SK-N-SH treated with all-trans-retinoic acid at 6 μM for 48 hours (cell line): Measurements from ENCODE around the gene NEAT1.
"Not testable (repeated sequence)": the region's sequence is repeated elsewhere in the genome, so short reads cannot be mapped to it uniquely, and the experiment has no call there.

ENCODE experiments used
- ATAC-seq: fragments of 200-7000 bp; cut with Tn5 transposase; 3 replicates; pipeline ENCODE4 v1.9.1; 2020; ENCODE audit warnings: mild to moderate bottlenecking, moderate library complexity
- ARNTL ChIP-seq: fragments of 450-650 bp; formaldehyde crosslinking; IDR thresholded peaks from 2 replicates; pipeline ENCODE4 v1.5.0; 2020; ENCODE audit warnings: low read depth, mild to moderate bottlenecking, moderate library complexity, borderline replicate concordance
- BACH2 ChIP-seq: fragments of 250-450 bp; sonication (Bioruptor Pico); IDR thresholded peaks from 2 replicates; pipeline ENCODE4 v1.9.0; 2021; ENCODE audit warnings: mild to moderate bottlenecking, borderline replicate concordance
- CSDC2 ChIP-seq: fragments of 250-450 bp; sonication (Bioruptor Pico); IDR thresholded peaks from 2 replicates; pipeline ENCODE4 v1.5.0; 2020; ENCODE audit warnings: mild to moderate bottlenecking, moderate library complexity
- CSRNP3 ChIP-seq: fragments of 250-450 bp; sonication (Bioruptor Pico); IDR thresholded peaks from 2 replicates; pipeline ENCODE4 v1.5.1; 2021; ENCODE audit warnings: mild to moderate bottlenecking, moderate library complexity
- ESRRG ChIP-seq: fragments of 250-450 bp; sonication (Bioruptor Pico); IDR thresholded peaks from 2 replicates; pipeline ENCODE4 v1.6.1; 2021; ENCODE audit warnings: mild to moderate bottlenecking
- GLIS3 ChIP-seq: fragments of 250-450 bp; sonication (Bioruptor Pico); IDR thresholded peaks from 2 replicates; pipeline ENCODE4 v1.5.0; 2020; ENCODE audit warnings: mild to moderate bottlenecking, moderate library complexity
- ISL1 ChIP-seq: fragments of 250-450 bp; sonication (Bioruptor Pico); IDR thresholded peaks from 2 replicates; pipeline ENCODE4 v2.1.2; 2022; ENCODE audit warnings: mild to moderate bottlenecking, moderate library complexity
- OSR1 ChIP-seq: fragments of 250-450 bp; sonication (Bioruptor Pico); IDR thresholded peaks from 2 replicates; pipeline ENCODE4 v1.8.0; 2022; ENCODE audit warnings: moderate library complexity, mild to moderate bottlenecking, inconsistent platforms
- POU6F1 ChIP-seq: fragments of 250-450 bp; sonication (Bioruptor Pico); IDR thresholded peaks from 2 replicates; pipeline ENCODE4 v1.8.0; 2021; ENCODE audit warnings: low read depth, mild to moderate bottlenecking, moderate library complexity, borderline replicate concordance
- PPARA ChIP-seq: fragments of 250-450 bp; sonication (Bioruptor Pico); IDR thresholded peaks from 2 replicates; pipeline ENCODE4 v1.5.0; 2020; ENCODE audit warnings: mild to moderate bottlenecking, borderline replicate concordance
- RARB ChIP-seq: fragments of 250-450 bp; sonication (Bioruptor Pico); IDR thresholded peaks from 2 replicates; pipeline ENCODE4 v1.8.0; 2021; ENCODE audit warnings: mild to moderate bottlenecking, moderate library complexity
- TCF4 ChIP-seq: fragments of 250-450 bp; sonication (Bioruptor Pico); IDR thresholded peaks from 2 replicates; pipeline ENCODE4 v1.8.0; 2021; ENCODE audit warnings: mild to moderate bottlenecking, moderate library complexity, borderline replicate concordance
- TOX ChIP-seq: fragments of 250-450 bp; sonication (Bioruptor Pico); IDR thresholded peaks from 2 replicates; pipeline ENCODE4 v1.8.0; 2021; ENCODE audit warnings: mild to moderate bottlenecking, moderate library complexity, borderline replicate concordance
- ZC3H10 ChIP-seq: fragments of 250-450 bp; sonication (Bioruptor Pico); IDR thresholded peaks from 2 replicates; pipeline ENCODE4 v1.5.1; 2021; ENCODE audit warnings: mild to moderate bottlenecking, moderate library complexity
- ZFP3 ChIP-seq: fragments of 250-450 bp; sonication (Bioruptor Pico); IDR thresholded peaks from 2 replicates; pipeline ENCODE4 v1.5.0; 2020; ENCODE audit warnings: mild to moderate bottlenecking, moderate library complexity
- ZFP30 ChIP-seq: fragments of 450-650 bp; formaldehyde crosslinking; IDR thresholded peaks from 2 replicates; pipeline ENCODE4 v1.5.0; 2022; ENCODE audit warnings: mild to moderate bottlenecking, moderate library complexity
- ZNF70 ChIP-seq: fragments of 450-650 bp; formaldehyde crosslinking; IDR thresholded peaks from 2 replicates; pipeline ENCODE4 v1.5.0; 2020; ENCODE audit warnings: mild to moderate bottlenecking, moderate library complexity
- ZNF8 ChIP-seq: fragments of 450-650 bp; formaldehyde crosslinking; IDR thresholded peaks from 2 replicates; pipeline ENCODE4 v1.5.0; 2020; ENCODE audit warnings: mild to moderate bottlenecking, moderate library complexity
- TF ChIP-seq, protein P1 (sequence below): fragments of 250-450 bp; sonication (Bioruptor Pico); IDR thresholded peaks from 2 replicates; pipeline ENCODE4 v1.5.0; 2020; ENCODE audit warnings: mild to moderate bottlenecking, moderate library complexity
- TF ChIP-seq, protein P2 (sequence below): fragments of 250-450 bp; sonication (Bioruptor Pico); IDR thresholded peaks from 2 replicates; pipeline ENCODE4 v1.8.0; 2020; ENCODE audit warnings: mild to moderate bottlenecking, moderate library complexity, borderline replicate concordance

The NEAT1 gene

GRCh38 chr11:65472588-65473277 is 50.1 kb downstream of the NEAT1 start:
- TF ChIP-seq ZFP3: 0 out of 2 replicates have a peak, but pooled peaks have one; percentile 17
- ATAC-seq: not testable (repeated sequence)

GRCh38 chr11:65473278-65473860 is 50.8 kb downstream of the NEAT1 start:
- TF ChIP-seq CSDC2 (CRISPR knock-in tag) (no peak), ZC3H10 (CRISPR knock-in tag) (0 out of 2 replicates have a peak, but pooled peaks have one; percentile 26)
- ATAC-seq: no peak

- ATAC-seq: no peak
These were observed 52.3 kb downstream of the NEAT1 start for GRCh38 chr11:65474864-65475263.

DNA sequence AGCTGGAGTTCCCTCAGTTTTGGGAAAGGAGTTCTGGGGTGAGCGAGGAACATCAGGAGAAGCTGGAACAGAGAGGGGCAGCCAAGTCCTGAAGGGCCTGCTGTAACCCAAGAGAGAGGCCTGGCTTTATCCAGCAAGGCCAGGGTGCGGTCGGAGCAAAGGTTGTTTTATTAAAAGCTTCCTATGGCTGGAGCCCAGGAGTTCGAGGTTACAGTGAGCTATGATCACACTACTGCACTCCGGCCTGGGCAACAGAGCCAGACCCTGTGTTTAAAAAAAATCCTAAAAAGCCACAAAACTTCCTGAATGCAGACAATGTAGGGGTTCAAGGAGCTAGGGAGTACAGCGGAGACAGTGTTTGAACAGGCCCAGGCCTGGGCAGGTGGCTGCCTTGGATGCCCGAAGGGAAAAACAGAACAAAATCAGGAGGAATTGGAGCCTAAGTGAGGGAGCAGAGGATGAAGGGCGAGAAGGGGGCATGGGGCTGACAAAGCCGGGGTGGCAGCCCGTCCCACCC is 54.1 kb downstream of the NEAT1 start:
- no peak for ATAC-seq

More at GRCh38 chr11:65474864-65475263, 52.3 kb downstream of the NEAT1 start:
- TF ChIP-seq, protein P1, sequence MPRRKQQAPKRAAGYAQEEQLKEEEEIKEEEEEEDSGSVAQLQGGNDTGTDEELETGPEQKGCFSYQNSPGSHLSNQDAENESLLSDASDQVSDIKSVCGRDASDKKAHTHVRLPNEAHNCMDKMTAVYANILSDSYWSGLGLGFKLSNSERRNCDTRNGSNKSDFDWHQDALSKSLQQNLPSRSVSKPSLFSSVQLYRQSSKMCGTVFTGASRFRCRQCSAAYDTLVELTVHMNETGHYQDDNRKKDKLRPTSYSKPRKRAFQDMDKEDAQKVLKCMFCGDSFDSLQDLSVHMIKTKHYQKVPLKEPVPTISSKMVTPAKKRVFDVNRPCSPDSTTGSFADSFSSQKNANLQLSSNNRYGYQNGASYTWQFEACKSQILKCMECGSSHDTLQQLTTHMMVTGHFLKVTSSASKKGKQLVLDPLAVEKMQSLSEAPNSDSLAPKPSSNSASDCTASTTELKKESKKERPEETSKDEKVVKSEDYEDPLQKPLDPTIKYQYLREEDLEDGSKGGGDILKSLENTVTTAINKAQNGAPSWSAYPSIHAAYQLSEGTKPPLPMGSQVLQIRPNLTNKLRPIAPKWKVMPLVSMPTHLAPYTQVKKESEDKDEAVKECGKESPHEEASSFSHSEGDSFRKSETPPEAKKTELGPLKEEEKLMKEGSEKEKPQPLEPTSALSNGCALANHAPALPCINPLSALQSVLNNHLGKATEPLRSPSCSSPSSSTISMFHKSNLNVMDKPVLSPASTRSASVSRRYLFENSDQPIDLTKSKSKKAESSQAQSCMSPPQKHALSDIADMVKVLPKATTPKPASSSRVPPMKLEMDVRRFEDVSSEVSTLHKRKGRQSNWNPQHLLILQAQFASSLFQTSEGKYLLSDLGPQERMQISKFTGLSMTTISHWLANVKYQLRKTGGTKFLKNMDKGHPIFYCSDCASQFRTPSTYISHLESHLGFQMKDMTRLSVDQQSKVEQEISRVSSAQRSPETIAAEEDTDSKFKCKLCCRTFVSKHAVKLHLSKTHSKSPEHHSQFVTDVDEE (CRISPR knock-in tag): no peak
- TF ChIP-seq ZNF8 (CRISPR knock-in tag): no peak
- TF ChIP-seq ZFP3: no peak
- TF ChIP-seq ESRRG (CRISPR knock-in tag): no peak
- TF ChIP-seq TCF4: no peak
- TF ChIP-seq ZNF70 (CRISPR knock-in tag): no peak
- no peak for TF ChIP-seq ARNTL (CRISPR knock-in tag)
- TF ChIP-seq GLIS3: no peak
- TF ChIP-seq BACH2 (CRISPR knock-in tag): no peak
- TF ChIP-seq PPARA (CRISPR knock-in tag): no peak
- no peak for TF ChIP-seq CSDC2 (CRISPR knock-in tag)
- no peak for TF ChIP-seq POU6F1 (CRISPR knock-in tag)

More for the DNA sequence above, 54.1 kb downstream of the NEAT1 start:
- TF ChIP-seq BACH2 (CRISPR knock-in tag) (no peak), ZC3H10 (CRISPR knock-in tag) (no peak), CSRNP3 (CRISPR knock-in tag) (no peak), ZNF70 (CRISPR knock-in tag) (no peak), CSDC2 (CRISPR knock-in tag) (no peak), TOX (CRISPR knock-in tag) (no peak), ARNTL (CRISPR knock-in tag) (no peak), TCF4 (no peak), GLIS3 (no peak), PPARA (CRISPR knock-in tag) (no peak), ZNF8 (CRISPR knock-in tag) (no peak), ESRRG (CRISPR knock-in tag) (no peak), ZFP30 (no peak), RARB (CRISPR knock-in tag) (no peak), ISL1 (CRISPR knock-in tag) (no peak), OSR1 (no peak)
- TF ChIP-seq, protein P2, sequence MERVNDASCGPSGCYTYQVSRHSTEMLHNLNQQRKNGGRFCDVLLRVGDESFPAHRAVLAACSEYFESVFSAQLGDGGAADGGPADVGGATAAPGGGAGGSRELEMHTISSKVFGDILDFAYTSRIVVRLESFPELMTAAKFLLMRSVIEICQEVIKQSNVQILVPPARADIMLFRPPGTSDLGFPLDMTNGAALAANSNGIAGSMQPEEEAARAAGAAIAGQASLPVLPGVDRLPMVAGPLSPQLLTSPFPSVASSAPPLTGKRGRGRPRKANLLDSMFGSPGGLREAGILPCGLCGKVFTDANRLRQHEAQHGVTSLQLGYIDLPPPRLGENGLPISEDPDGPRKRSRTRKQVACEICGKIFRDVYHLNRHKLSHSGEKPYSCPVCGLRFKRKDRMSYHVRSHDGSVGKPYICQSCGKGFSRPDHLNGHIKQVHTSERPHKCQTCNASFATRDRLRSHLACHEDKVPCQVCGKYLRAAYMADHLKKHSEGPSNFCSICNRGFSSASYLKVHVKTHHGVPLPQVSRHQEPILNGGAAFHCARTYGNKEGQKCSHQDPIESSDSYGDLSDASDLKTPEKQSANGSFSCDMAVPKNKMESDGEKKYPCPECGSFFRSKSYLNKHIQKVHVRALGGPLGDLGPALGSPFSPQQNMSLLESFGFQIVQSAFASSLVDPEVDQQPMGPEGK: no peak
